ENCODE data around the gene ABCF2.

ABCF2 gene

DNA sequence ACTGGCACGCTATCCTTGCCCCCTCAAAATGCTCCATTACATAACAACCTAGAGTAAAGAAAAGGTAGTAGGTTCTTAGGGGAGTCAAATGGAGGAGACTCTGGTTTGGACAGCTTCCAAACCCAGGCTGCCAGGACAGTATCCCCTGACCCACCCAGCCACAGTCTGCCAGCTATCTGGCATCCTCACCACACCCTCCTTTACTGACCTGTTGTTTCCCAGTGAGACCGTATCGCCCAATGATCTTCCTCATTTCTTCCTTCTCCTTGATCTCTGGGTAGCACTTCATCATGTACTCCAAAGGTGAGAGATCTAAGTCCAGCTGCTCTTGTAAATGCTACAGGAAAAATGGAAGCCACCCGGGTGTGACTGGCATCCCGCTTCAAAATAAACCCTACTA, 11.6 kb downstream of the ABCF2 start:
- no peak for DNase-seq

DNA sequence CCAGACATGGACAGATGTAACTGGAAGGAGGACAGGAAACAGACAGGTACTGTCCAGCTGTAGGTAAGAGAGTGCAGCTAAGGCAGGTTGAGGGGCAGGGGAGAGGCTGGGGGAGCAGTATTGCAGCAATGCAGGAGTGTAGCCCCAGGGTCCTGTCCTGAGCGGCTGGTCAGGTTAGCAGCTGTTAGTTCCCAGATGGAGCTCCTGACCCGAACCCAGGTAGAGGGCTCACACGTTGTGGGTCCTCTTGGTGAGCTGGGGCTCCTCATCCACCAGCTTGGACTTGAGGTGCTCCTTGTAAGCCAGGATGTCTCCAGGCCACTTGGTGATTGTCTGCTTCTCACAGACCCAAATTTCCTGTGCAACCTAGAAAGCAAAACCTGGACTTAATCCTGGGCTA, 13.2 kb downstream of the ABCF2 start:
- no peak for DNase-seq

DNA sequence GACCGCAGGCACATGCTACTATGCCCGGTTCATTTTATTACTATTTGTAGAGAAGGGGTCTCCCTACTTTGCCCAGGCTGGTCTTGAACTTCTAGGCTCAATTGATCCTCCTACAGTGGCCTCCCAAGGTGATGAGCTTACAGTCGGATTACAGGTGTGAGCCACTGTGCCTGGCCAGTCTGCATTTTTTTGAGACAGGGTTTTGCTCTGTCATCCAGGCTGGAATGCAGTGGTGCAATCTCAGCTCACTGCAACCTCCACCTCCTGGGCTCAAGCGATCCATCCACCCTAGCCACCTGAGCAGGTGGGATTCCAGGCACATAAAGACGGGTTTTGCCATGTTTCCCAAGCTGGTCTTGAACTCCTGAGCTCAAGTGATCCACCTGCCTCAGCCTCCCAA, 14.4 kb downstream of the ABCF2 start:
- DNase-seq, result no peak

DNA sequence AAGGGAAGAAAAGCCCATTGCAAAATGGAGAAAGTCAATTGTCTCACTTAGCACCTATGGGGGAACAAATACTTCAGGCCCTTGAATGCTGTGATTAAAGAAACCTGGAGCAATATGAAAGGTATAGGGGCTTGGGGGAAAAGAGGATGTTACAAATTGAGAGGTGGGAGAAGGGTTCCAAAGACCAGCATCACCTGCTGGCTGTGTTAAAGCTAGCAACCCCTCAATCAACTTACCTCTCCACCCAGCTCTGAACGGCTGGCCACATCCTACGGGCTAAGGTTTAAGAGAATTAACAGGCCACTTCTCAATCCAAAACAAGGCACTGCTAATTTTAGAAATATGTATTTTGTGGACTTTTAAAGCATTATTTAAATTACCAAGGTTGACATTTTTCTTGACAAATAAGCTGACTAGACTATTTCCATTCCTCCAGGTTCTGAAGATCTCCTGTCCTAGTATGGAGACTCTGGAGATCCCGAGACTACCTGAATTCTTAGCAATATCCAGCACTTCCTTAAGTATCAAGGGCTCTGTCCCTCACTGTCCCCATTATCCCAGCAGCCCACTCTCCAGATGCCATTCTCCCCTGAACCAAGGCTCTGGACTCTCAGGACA, 15.7 kb downstream of the ABCF2 start:
- no peak for DNase-seq

DNA sequence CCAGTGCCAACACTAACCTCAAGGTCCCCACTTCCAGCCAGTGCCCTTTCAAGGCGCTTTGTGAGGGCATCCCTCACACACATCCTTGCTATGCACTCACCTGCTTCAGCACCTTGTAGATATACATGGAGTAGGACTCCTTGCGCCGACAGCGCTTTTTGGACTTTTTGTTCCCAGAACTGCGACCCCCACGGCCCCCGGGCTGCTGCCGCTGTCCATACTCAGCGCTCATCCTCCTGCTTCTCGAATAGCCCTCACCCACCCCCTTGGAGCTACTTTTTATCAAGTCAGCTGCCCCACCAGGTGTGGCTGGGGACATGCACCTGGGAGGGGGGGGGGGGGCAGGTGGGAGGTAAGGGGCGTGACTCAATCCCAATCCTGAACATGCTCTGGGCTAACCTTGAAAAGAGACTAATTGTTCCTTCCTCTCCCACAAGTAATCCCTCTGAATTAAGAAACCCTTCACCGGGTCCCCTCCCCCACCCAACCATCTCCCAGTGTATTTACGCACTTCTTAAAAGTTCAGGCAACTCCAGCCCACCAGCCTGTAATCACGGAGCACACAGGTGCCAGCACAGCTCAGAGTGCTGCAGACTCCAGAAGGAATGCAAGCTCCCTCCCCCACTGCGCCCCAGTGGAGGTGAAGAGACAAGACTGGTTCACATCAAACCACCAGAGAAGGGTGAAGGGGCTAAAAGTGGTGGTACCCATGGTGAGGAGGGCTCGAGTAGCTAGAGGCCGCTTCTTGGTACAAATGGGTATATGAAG, 16.7 kb downstream of the ABCF2 start, which contains the start of gene H2BK1:
H2BK1 (minus strand) TSS at position 402 of the 768 bp plus-strand sequence; CDS start at position 232, 170 bp downstream.
- no peak for DNase-seq

DNA sequence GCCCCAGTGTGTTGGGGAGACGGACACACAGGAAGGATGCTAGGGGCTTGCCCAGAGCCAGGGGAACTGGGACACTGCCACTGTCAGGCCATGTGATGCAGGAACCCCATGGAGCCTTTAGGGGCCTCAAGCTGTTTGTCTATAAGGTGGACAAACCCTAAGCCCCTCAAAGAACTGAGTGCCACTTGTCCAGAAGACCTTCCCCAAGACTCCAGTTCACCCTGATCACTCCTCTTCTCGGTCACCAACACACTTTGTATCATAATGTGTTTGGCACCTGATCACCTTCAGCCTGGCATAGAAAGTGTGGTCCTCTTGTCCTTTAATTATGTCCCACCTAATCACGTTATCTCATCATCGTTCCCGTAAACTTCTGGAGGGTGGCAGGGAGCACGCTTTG, 17.4 kb downstream of the ABCF2 start:
- DNase-seq, result no peak

DNA sequence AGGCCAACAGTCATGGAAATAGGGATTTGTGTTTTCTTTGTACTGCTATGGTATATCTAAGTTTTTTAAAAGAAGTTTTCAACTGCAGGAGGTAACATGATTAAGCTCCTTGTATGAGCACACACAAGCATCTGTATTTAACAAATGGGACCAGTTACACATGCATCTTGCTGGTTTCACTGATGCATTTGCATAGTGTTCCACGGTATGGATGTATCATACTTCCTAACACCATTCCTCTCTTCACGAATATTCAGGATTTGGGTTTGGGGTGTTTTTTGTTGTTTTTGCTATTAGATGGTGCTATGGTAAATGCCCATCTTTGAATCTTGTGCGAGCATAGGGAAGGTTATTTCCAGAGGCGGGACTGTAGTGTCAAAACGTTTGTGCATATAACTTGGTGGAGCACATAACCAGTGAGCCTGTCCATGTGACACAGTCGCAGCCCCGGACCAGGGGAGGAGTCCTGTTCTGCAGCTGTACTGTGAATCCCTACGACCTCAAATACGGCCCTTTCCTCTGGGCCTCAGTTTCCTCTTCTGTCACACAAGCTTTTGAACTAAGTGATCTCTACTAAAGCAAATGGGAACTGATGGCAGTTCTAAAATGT, 18.6 kb downstream of the ABCF2 start:
- DNase-seq, result no peak

DNA sequence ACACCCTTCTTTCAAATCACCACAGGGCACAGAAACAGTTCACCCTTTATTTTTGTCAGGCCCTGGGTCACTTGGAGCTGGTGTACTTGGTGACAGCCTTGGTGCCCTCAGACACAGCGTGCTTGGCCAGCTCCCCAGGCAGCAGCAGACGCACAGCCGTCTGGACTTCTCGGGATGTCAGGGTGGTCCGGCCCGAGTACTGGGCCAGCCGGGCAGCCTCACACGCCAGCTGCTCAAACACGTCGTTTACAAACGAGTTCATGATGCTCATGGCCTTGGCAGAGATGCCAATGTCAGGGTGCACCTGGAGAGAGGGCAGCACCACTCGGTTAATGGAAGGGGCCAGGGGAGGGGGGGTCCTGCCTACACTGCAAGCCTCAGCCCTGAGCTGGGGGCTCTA, 19.2 kb downstream of the ABCF2 start:
- no peak for DNase-seq

DNA sequence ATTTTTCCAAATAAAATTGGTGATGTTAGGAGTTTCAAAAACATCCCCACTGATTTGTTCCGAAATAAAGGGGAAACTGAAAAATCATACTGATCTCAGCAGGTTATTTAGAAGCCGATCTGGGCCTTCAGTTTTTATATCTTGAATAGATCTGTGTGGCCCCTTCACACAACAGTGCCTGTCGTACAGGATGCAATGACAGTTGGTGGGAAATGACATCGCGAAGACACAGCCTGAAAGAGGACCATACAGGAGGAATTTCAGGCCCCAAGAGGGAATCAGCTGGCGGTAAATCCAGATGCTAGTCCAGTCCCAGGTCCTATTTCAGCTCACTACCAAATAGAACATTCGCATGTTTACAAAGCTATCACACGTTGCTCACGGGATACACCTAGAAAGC, 19.7 kb downstream of the ABCF2 start:
- no peak for DNase-seq

DNA sequence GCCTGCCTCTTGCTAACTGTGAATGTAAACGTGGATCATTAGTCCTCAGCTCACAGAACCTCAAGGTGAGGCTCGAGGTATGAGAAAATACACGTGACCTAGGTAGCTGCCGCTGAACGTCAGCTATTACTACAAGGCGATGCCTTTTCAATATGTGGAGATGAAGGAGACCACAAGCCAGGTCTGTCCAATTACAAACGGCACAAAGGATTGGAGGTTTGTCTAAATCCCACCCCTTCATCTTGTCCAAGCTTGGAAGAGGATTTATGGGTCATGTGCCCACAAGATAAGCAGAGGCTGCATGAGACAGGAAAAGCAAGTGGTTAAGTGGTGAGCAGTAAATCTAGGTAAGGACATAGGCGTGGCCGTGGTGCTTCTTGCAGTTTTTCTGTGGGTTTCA, 20.1 kb downstream of the ABCF2 start:
- no peak for DNase-seq

DNA sequence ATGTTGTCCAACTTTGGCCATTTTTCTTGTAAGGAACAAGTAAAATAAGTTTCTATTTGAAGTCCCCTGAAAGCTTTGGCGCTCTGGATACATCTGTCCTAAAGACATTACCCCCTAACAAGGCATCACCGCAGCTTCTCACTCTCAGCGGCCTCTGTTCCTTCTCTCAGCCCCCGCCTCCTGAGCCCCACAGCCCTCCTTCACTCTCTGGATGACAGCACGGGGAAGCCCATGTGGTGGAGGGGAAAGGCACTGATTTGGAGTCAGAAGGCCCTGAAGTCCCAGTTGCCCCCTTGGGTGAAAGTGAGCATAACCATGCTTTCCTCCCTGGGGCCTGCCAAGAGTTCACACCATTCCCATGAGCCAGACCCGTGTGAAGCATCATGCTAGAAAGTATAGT, 21.3 kb downstream of the ABCF2 start:
- DNase-seq, result no peak

DNA sequence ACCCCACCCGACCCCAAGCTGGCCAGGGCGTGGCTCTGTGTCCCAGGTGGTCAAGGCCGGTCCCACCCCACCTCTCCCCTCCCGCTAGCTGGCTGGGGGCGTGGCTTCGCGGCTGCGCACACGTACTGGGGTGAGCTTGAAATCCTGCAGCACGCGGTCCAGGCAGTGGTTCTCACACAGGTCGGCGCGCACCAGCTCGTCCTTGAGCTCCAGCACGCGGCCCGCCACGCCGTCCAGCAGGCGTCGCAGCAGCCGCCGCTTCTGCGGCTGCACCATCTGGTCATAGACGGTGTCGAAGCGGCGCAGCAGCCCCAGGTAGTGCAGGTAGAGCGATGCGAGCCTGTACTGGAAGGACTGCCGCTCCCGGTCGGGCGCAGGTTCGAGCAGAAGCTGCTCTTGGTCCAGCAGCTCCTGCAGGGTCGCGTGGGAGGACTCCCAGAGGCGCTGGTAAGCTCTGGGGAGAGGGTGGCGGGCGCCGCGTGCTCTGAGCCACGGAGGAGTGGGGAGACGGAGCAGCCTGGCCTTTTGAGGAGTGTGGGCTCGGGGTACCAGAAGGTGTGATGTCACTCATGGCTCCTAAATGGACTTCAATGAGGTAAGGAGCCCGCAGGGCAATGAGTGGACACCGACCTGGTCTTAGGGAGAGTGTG, 22.5 kb downstream of the ABCF2 start:
- DNase-seq, result no peak

DNA sequence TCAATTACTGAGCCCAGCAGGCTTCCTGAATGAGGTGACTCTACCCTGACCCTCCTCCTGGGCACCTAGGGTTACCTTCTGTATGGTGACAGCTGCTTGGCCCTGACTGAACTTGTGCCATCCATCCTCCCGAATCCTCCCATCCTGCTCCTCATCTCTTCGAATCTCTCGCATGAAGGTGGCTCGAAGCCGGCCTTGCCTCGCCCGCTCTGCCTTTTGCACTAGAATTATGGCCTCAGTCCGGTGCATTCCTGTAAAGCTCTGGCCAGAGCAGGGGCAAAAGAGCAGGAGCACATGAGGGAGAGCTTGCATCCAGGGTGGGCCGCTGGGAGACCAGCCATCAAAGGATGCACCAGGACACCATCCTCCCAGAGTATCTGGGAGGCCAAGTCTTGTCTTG, 24.2 kb downstream of the ABCF2 start:
- DNase-seq, result no peak

DNA sequence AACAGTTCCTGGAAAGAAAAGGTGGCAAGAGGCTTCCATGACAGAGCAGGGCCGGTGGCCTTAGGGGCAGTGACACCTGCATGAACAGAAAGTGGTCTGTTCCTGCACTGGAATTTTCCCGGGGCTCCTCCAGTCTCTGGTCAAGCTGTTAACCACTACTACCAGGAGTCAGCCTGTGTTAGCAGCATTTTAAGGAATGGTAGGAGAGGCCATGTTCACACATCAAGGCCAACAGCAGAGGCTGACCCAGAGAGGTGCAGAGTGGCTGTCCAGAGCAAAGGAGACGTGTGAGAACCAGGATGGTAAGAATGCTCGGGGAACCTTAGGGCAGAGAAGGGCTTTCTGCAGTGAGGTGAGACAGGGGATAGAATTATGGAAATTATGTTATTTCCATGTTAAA, 25.3 kb downstream of the ABCF2 start:
- DNase-seq, result no peak

DNA sequence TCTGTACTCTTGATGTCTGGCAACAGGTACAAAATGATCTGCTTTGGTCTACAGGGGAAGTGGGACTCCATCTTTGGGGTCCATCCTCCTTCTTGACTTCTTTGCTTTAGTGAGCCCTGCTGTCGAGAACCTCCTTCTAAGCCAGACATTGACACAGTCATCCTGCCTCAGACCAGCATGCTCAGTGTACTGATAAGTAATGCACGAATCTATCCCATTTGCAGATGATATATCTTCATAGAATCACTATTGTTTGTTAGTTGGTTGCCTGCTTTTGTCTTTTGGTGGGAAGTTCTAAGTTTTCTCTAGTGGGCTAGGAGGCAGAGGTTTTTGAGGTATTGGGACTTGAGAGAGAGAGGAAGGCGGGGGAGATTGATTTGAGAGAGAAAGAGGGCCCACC, 25.7 kb downstream of the ABCF2 start:
- no peak for DNase-seq

DNA sequence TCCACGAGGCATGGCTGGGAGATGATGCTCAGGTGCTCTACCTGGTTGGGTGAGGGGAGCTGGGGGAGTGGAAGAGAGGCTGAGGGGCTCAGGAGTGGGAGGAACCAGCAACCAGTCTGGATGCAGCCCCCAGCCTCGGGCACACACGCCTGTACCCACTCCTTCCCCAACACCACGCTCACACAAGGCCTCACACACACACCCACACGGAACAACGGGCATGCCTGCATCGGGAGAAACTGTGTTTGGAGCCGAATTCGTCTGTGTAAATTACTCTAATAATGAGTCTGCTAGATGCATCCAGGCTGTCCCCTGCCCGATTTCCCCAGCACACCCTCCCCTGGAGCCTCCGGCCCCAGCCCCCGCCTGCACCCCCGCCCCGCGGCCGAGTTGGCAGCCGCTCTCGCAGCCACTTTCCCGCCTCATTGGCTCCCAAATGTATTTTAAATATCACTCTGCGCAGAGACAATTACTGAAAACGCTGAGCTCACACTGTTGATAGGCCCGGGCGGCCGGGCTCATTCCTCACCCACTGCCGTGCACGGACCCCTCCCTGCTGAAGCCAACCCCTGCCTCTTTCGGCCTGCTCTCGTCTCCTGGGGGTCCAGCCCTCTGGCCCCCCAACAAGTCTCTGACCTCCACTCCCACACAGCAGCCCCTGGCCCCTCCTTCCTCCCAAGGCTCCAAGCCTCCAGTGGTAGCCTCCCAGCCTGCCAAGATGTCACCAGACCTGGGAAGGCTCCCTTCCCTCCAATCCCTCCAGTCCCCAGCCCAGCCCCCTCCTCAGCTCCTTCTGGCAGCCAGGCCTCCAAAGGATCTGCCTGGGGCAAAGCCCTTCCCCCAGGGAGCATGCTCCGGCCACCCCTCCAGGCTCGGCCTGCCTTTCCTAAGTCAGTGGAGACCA, 27.8 kb downstream of the ABCF2 start:
- DNase-seq, result no peak

DNA sequence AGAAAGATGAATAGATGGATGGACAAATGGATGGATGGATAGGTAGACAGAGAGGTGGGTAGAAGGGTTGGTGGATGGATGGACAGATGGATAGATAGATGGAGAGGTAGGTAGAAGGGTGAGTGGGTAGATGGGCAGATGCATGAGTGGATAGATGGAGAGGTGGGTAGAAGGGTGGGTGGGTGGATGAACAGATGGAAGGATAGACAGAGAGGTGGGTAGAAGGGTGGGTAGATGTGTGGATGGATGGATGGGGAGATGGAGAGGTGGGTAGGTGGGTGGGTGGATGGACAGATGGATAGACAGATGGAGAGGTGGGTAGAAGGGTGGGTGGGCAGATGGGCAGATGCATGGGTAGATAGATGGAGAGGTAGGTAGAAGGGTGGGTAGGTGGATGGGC, 29.1 kb downstream of the ABCF2 start:
- no peak for DNase-seq

DNA sequence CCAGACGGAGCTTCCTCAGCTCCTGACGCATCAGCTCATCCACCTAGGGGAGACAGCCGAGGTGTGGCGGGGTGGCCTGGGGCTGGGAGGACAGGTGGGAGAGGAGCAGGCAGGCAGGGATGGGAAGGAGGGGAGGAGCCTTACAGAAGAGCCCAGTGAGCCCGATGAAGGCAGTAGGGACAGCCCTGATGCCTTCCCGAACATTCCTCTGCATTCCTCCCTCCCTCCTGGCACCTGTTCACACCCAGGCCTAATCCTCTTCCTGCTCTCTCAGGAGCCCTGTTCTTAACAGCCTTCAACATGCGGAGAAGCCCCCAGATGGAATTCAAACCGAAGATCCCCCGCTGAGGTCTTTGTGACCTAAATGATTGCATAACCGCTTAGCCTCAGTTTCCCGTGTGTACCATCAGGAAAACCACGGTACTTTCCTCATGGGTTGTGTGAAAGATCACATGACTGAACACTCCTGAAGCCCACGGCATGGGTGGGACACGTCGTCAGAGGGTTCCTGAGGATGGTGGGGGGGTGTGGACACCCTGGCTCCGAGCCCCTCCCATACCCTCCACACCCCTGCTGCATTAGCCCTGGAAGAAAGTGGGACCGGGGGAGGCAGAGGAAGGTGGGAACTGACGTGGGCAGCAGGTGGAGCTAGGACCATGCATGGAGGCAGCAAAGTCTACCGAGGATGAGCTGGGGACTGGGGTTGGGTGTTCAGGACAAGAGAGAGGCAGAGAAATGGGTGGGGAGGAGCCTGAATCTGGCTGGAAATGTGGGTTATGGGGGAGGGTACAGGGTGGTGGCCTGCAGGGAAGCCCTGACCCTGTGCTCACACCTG, 31.2 kb downstream of the ABCF2 start:
- DNase-seq, result no peak

DNA sequence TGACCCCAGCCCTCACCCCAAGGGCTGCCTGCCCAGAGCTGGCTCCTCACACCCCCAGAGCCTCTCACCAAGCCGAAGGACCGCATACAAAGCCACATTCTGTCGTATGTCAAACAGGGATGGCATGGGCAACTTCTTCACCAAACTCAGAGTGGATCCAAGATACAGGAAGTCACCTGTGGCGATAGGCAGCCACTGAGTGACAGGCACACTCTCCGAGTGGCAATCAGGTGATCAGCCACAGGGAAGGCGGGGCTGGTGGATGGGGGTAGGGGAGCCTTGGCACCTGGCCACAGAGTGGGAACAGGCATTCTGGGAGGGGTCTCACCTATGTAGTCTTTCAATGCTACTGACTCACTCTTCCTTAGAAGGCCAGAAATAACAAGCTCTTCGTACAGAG, 32.8 kb downstream of the ABCF2 start:
- no peak for DNase-seq

DNA sequence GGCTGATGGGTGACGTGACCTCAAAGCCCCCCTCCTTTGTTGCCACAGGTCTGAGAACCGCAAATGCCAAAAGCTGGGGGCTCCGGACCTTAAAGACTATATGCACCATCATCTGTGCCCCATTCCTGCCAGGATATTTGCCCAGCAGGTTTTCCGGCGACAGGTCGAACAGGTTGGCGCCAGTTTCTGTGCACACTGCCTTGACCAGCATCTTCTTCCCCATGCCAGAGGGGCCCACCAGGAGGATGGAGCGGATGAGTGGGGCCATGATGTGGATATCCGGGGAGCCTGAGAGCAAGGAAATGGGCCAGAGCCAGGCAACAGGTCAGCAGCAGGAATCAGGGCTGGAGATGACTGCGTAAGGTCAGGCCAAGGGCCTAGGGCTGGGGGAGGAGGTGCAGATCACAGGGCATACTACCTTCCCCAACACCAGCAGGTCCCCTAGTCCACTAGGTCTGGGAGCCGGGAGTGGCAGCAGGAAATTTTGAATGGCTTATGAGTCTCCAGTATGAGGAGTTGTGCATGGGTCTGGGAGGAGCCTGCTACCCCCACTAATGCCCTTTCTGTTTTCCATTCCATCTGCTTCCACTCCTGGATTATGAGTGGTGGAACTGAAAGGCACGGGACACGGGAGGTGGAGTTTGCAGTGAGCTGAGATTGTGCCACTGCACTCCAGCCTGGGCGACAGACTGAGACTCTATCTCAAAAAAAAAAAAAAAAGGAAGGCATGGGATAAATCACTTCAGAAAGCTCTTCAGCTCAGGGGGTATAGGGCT, 33.6 kb downstream of the ABCF2 start:
- DNase-seq, result no peak

DNA sequence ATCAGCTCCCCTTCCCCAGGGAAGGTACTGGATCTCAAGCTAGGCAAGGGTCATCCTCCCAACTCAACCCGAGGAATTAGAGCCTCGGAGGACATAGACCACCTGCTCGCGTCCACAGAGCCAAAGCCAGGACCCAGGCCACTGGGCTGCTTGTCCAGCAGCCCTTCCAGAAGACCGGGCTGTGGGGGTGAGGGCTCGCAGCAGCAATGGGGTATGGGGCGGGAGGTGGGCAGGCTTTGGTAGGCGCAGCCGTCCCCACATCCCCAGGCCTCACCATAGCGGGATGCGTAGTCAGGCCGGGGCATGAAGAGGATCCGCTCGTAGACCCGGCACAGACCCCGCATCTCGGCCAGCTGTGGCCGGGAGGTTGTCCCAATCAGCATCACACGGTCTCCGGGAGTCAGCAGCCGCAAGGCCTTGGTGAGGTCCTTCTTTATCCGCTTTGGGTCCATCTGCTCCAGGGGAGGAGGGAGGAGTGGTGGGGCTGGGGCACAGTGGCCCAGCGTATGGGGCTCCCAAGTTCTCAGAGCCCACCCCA, 34.9 kb downstream of the ABCF2 start:
- no peak for DNase-seq
